WTC11 (cell line): ENCODE results near the gene LGALS8. TPM values are rescaled to one million over a fixed set of nuclear protein-coding genes. Genes with fewer than 3 reads are reported as not detected.

Experiments used
- ATAC-seq: fragments of 200-7000 bp; cut with Tn5 transposase; 2 replicates; pipeline ENCODE4 v1.10.0; 2021; ENCODE audit warnings: mild to moderate bottlenecking, moderate library complexity
- CTCF ChIA-PET: fragments of 300-600 bp; sonication (Branson Sonifier 250); formaldehyde crosslinking; loops from one replicate; lab custom pipeline; 2021; ENCODE audit warnings: antibody characterized with exemption; lab: Charles Lee
- POLR2A ChIA-PET: fragments of 350-600 bp; sonication (Branson Sonifier 250); formaldehyde crosslinking; loops from one replicate; lab custom pipeline; 2021; ENCODE audit warnings: antibody characterized with exemption; lab: Charles Lee
- DNase-seq: peaks from one replicate; pipeline ENCODE4 v3.0.0; 2021; ENCODE audit warnings: low spot score
- H3K27ac Mint-ChIP-seq: 2 replicates; pipeline ENCODE4 v1.8.0; 2021; ENCODE audit warnings: mixed read lengths
- H3K27me3 Mint-ChIP-seq: 2 replicates; pipeline ENCODE4 v1.8.0; 2021; ENCODE audit warnings: low read depth, mild to moderate bottlenecking, moderate library complexity, mixed read lengths
- H3K36me3 Mint-ChIP-seq: 2 replicates; pipeline ENCODE4 v1.8.0; 2021; ENCODE audit warnings: mixed read lengths
- H3K4me1 Mint-ChIP-seq: 2 replicates; pipeline ENCODE4 v1.8.0; 2022; ENCODE audit warnings: mixed read lengths
- H3K4me3 Mint-ChIP-seq: 2 replicates; pipeline ENCODE4 v1.8.0; 2021; ENCODE audit warnings: mild to moderate bottlenecking, moderate library complexity, mixed read lengths
- H3K9me3 Mint-ChIP-seq: 2 replicates; pipeline ENCODE4 v1.8.0; 2021; ENCODE audit warnings: mixed read lengths
- ETV6 ChIP-seq: sonication (generic); formaldehyde crosslinking; IDR thresholded peaks from 2 replicates; pipeline ENCODE4 v1.8.1; 2022; ENCODE audit warnings: mild to moderate bottlenecking, missing genetic modification reagents
- FOXK1 ChIP-seq: sonication (generic); formaldehyde crosslinking; IDR thresholded peaks from 2 replicates; pipeline ENCODE4 v1.8.0; 2022; ENCODE audit warnings: mild to moderate bottlenecking, moderate library complexity, missing genetic modification reagents
- GRHL2 ChIP-seq: fragments of 250-450 bp; sonication (Bioruptor Pico); IDR thresholded peaks from 2 replicates; pipeline ENCODE4 v1.8.0; 2022; ENCODE audit warnings: mild to moderate bottlenecking, moderate library complexity; ENCODE audit not compliant: insufficient replicate concordance, severe bottlenecking
- IRF2 ChIP-seq: sonication (generic); formaldehyde crosslinking; IDR thresholded peaks from 2 replicates; pipeline ENCODE4 v1.8.0; 2022; ENCODE audit warnings: low read depth, missing genetic modification reagents, borderline replicate concordance
- OVOL2 ChIP-seq: fragments of 250-450 bp; sonication (Bioruptor Pico); IDR thresholded peaks from 2 replicates; pipeline ENCODE4 v1.9.0; 2021; ENCODE audit warnings: mild to moderate bottlenecking, borderline replicate concordance
- PRDM15 ChIP-seq: sonication (generic); formaldehyde crosslinking; IDR thresholded peaks from 2 replicates; pipeline ENCODE4 v1.8.0; 2022; ENCODE audit warnings: missing genetic modification reagents
- RORB ChIP-seq: fragments of 250-450 bp; sonication (Bioruptor Pico); IDR thresholded peaks from 2 replicates; pipeline ENCODE4 v1.9.0; 2021; ENCODE audit warnings: mild to moderate bottlenecking
- SMAD3 ChIP-seq: sonication (generic); formaldehyde crosslinking; IDR thresholded peaks from 2 replicates; pipeline ENCODE4 v1.8.0; 2022; ENCODE audit warnings: missing genetic modification reagents, mild to moderate bottlenecking, borderline replicate concordance
- TCF7 ChIP-seq: sonication (generic); formaldehyde crosslinking; IDR thresholded peaks from 2 replicates; pipeline ENCODE4 v1.8.0; 2022; ENCODE audit warnings: mild to moderate bottlenecking, low read depth, missing genetic modification reagents, moderate library complexity
- ZNF138 ChIP-seq: sonication (generic); formaldehyde crosslinking; conservative IDR thresholded peaks from 2 replicates; pipeline ENCODE4 v1.8.1; 2022; ENCODE audit warnings: mild to moderate bottlenecking, moderate library complexity, missing genetic modification reagents
- ZNF219 ChIP-seq: sonication (generic); formaldehyde crosslinking; IDR thresholded peaks from 2 replicates; pipeline ENCODE4 v1.8.0; 2023; ENCODE audit warnings: missing genetic modification reagents, mild to moderate bottlenecking, borderline replicate concordance
- ZNF232 ChIP-seq: sonication (generic); formaldehyde crosslinking; IDR thresholded peaks from 2 replicates; pipeline ENCODE4 v1.8.0; 2022; ENCODE audit warnings: mild to moderate bottlenecking, missing genetic modification reagents
- ZNF416 ChIP-seq: fragments of 250-450 bp; sonication (Bioruptor Pico); IDR thresholded peaks from 2 replicates; pipeline ENCODE4 v1.9.0; 2021; ENCODE audit warnings: mild to moderate bottlenecking, inconsistent platforms
- total RNA-seq: library from RNA; stranded (reverse); gene quantifications from 3 replicates; pipeline ENCODE4 v1.2.3, GENCODE V29; 2021
- TF ChIP-seq, protein P1 (sequence below): sonication (generic); formaldehyde crosslinking; IDR thresholded peaks from 2 replicates; pipeline ENCODE4 v1.8.0; 2022; ENCODE audit warnings: mild to moderate bottlenecking, missing genetic modification reagents
- TF ChIP-seq, protein P2 (sequence below): fragments of 250-450 bp; sonication (Bioruptor Pico); IDR thresholded peaks from 2 replicates; pipeline ENCODE4 v1.9.0; 2021; ENCODE audit warnings: mild to moderate bottlenecking, borderline replicate concordance
- TF ChIP-seq, protein P3 (sequence below): sonication (generic); formaldehyde crosslinking; conservative IDR thresholded peaks from 2 replicates; pipeline ENCODE4 v1.8.1; 2022; ENCODE audit warnings: mild to moderate bottlenecking, missing genetic modification reagents
- TF ChIP-seq, protein P4 (sequence below): sonication (generic); formaldehyde crosslinking; IDR thresholded peaks from 2 replicates; pipeline ENCODE4 v1.8.0; 2023; ENCODE audit warnings: missing genetic modification reagents

The LGALS8 gene
- total RNA-seq, 1 experiment from 2014 or later = 8.6 TPM

GRCh38 chr1:236553370-236553769 lies 29.6 kb downstream of the LGALS8 start:
- POLR2A ChIA-PET = no interaction called here
- TF ChIP-seq, protein P1, sequence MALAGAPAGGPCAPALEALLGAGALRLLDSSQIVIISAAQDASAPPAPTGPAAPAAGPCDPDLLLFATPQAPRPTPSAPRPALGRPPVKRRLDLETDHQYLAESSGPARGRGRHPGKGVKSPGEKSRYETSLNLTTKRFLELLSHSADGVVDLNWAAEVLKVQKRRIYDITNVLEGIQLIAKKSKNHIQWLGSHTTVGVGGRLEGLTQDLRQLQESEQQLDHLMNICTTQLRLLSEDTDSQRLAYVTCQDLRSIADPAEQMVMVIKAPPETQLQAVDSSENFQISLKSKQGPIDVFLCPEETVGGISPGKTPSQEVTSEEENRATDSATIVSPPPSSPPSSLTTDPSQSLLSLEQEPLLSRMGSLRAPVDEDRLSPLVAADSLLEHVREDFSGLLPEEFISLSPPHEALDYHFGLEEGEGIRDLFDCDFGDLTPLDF = no peak
- TF ChIP-seq GRHL2 (CRISPR knock-in tag) (no peak), FOXK1 (CRISPR knock-in tag) (no peak), ZNF219 (CRISPR knock-in tag) (no peak), SMAD3 (CRISPR knock-in tag) (no peak), ETV6 (CRISPR knock-in tag) (no peak), RORB (CRISPR knock-in tag) (no peak), ZNF232 (CRISPR knock-in tag) (no peak), OVOL2 (no peak), ZNF416 (CRISPR knock-in tag) (no peak), PRDM15 (no peak), TCF7 (CRISPR knock-in tag) (no peak), ZNF138 (CRISPR knock-in tag) (no peak), IRF2 (CRISPR knock-in tag) (no peak)
- TF ChIP-seq, protein P2, sequence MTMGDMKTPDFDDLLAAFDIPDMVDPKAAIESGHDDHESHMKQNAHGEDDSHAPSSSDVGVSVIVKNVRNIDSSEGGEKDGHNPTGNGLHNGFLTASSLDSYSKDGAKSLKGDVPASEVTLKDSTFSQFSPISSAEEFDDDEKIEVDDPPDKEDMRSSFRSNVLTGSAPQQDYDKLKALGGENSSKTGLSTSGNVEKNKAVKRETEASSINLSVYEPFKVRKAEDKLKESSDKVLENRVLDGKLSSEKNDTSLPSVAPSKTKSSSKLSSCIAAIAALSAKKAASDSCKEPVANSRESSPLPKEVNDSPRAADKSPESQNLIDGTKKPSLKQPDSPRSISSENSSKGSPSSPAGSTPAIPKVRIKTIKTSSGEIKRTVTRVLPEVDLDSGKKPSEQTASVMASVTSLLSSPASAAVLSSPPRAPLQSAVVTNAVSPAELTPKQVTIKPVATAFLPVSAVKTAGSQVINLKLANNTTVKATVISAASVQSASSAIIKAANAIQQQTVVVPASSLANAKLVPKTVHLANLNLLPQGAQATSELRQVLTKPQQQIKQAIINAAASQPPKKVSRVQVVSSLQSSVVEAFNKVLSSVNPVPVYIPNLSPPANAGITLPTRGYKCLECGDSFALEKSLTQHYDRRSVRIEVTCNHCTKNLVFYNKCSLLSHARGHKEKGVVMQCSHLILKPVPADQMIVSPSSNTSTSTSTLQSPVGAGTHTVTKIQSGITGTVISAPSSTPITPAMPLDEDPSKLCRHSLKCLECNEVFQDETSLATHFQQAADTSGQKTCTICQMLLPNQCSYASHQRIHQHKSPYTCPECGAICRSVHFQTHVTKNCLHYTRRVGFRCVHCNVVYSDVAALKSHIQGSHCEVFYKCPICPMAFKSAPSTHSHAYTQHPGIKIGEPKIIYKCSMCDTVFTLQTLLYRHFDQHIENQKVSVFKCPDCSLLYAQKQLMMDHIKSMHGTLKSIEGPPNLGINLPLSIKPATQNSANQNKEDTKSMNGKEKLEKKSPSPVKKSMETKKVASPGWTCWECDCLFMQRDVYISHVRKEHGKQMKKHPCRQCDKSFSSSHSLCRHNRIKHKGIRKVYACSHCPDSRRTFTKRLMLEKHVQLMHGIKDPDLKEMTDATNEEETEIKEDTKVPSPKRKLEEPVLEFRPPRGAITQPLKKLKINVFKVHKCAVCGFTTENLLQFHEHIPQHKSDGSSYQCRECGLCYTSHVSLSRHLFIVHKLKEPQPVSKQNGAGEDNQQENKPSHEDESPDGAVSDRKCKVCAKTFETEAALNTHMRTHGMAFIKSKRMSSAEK (CRISPR knock-in tag) = no peak
- TF ChIP-seq, protein P3, sequence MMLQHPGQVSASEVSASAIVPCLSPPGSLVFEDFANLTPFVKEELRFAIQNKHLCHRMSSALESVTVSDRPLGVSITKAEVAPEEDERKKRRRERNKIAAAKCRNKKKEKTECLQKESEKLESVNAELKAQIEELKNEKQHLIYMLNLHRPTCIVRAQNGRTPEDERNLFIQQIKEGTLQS (CRISPR knock-in tag) = no peak
- TF ChIP-seq, protein P4, sequence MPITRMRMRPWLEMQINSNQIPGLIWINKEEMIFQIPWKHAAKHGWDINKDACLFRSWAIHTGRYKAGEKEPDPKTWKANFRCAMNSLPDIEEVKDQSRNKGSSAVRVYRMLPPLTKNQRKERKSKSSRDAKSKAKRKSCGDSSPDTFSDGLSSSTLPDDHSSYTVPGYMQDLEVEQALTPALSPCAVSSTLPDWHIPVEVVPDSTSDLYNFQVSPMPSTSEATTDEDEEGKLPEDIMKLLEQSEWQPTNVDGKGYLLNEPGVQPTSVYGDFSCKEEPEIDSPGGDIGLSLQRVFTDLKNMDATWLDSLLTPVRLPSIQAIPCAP (CRISPR knock-in tag) = no peak
- H3K36me3 Mint-ChIP-seq = peaks cover 82% of the 10 kb centered on the region

More at GRCh38 chr1:236553370-236553769, 29.6 kb downstream of the LGALS8 start:
- H3K27me3 Mint-ChIP-seq = no peaks in the 10 kb centered on the region
- no peaks in the 10 kb centered on the region for H3K4me1 Mint-ChIP-seq
- H3K27ac Mint-ChIP-seq = no peak overlapping the region
- no peaks in the 10 kb centered on the region for H3K9me3 Mint-ChIP-seq
- CTCF ChIA-PET = no interaction called here
- no peak for ATAC-seq
- no peak overlapping the region for H3K4me3 Mint-ChIP-seq
- DNase-seq = no peak
